Adipocyte (in vitro differentiated cells): ENCODE measurements around the gene DPP6.

Source experiments
- DNase-seq: peaks from one replicate; pipeline ENCODE4 v3.0.0-alpha.2; 2015; ENCODE audit warnings: low read depth
- H3K27me3 ChIP-seq: replicated peaks from 2 replicates; pipeline ENCODE4 v1.7.0; 2013; ENCODE audit warnings: mild to moderate bottlenecking, low read length, moderate library complexity; ENCODE audit not compliant: control insufficient read depth, insufficient read depth
- H3K36me3 ChIP-seq: 2 replicates; pipeline ENCODE4 v1.7.0; 2013; ENCODE audit warnings: low read length, mild to moderate bottlenecking, moderate library complexity; ENCODE audit not compliant: control insufficient read depth, insufficient read depth, severe bottlenecking
- H3K4me1 ChIP-seq: 2 replicates; pipeline ENCODE4 v1.7.0; 2013; ENCODE audit warnings: mild to moderate bottlenecking, low read length, moderate library complexity; ENCODE audit not compliant: control insufficient read depth, insufficient read depth
- H3K4me3 ChIP-seq: 2 replicates; pipeline ENCODE4 v1.7.0; 2013; ENCODE audit warnings: mild to moderate bottlenecking, low read length, moderate library complexity
- H3K9ac ChIP-seq: 2 replicates; pipeline ENCODE4 v1.7.0; 2013; ENCODE audit warnings: mild to moderate bottlenecking, low read length, moderate library complexity
- H3K9me3 ChIP-seq: 2 replicates; pipeline ENCODE4 v1.7.0; 2013; ENCODE audit warnings: mild to moderate bottlenecking, low read length, moderate library complexity; ENCODE audit not compliant: control insufficient read depth

Gene DPP6

GRCh38 chr7:154571772-154572171 lies 519.6 kb downstream of the DPP6 start:
- no peak for DNase-seq
- H3K4me3 ChIP-seq, result no peak overlapping the region
- no peaks in the 10 kb centered on the region for H3K36me3 ChIP-seq
- no peaks in the 10 kb centered on the region for H3K9me3 ChIP-seq
- H3K27me3 ChIP-seq, result no peaks in the 10 kb centered on the region
- no peaks in the 10 kb centered on the region for H3K4me1 ChIP-seq
- H3K9ac ChIP-seq, result no peak overlapping the region

- Histone ChIP-seq H3K9me3 (no peaks in the 10 kb centered on the region), H3K27me3 (no peaks in the 10 kb centered on the region), H3K36me3 (no peaks in the 10 kb centered on the region), H3K4me3 (no peak overlapping the region), H3K9ac (no peak overlapping the region), H3K4me1 (no peaks in the 10 kb centered on the region)
- DNase-seq, result no peak
Observed at GRCh38 chr7:154574235-154574634, 522.0 kb downstream of the DPP6 start.

GRCh38 chr7:154575497-154575896 lies 523.3 kb downstream of the DPP6 start:
- no peaks in the 10 kb centered on the region for H3K27me3 ChIP-seq
- no peaks in the 10 kb centered on the region for H3K4me1 ChIP-seq
- no peaks in the 10 kb centered on the region for H3K9me3 ChIP-seq
- no peak overlapping the region for H3K9ac ChIP-seq
- H3K4me3 ChIP-seq, result no peak overlapping the region
- H3K36me3 ChIP-seq, result no peaks in the 10 kb centered on the region
- DNase-seq, result no peak

GRCh38 chr7:154576604-154577003 lies 524.4 kb downstream of the DPP6 start:
- no peak for DNase-seq
- no peaks in the 10 kb centered on the region for H3K4me1 ChIP-seq
- H3K9ac ChIP-seq, result no peak overlapping the region
- H3K4me3 ChIP-seq, result no peak overlapping the region
- no peaks in the 10 kb centered on the region for H3K36me3 ChIP-seq
- H3K9me3 ChIP-seq, result no peaks in the 10 kb centered on the region
- H3K27me3 ChIP-seq, result no peaks in the 10 kb centered on the region

GRCh38 chr7:154577141-154577873 lies 525.1 kb downstream of the DPP6 start:
- DNase-seq, result no peak
- Histone ChIP-seq H3K9ac (no peak overlapping the region), H3K9me3 (no peaks in the 10 kb centered on the region), H3K4me3 (no peak overlapping the region), H3K4me1 (no peaks in the 10 kb centered on the region), H3K27me3 (no peaks in the 10 kb centered on the region), H3K36me3 (no peaks in the 10 kb centered on the region)

GRCh38 chr7:154578336-154578735 lies 526.1 kb downstream of the DPP6 start:
- no peak for DNase-seq

GRCh38 chr7:154579711-154580110 lies 527.5 kb downstream of the DPP6 start:
- Histone ChIP-seq H3K36me3 (no peaks in the 10 kb centered on the region), H3K27me3 (no peaks in the 10 kb centered on the region), H3K9ac (no peak overlapping the region), H3K4me1 (no peaks in the 10 kb centered on the region), H3K9me3 (no peaks in the 10 kb centered on the region), H3K4me3 (no peak overlapping the region)
- no peak for DNase-seq

More at GRCh38 chr7:154578336-154578735, 526.1 kb downstream of the DPP6 start:
- Histone ChIP-seq H3K4me3 (no peak overlapping the region), H3K36me3 (no peaks in the 10 kb centered on the region), H3K27me3 (no peaks in the 10 kb centered on the region), H3K4me1 (no peaks in the 10 kb centered on the region), H3K9ac (no peak overlapping the region), H3K9me3 (no peaks in the 10 kb centered on the region)

GRCh38 chr7:154581251-154581890 lies 529.2 kb downstream of the DPP6 start:
- Histone ChIP-seq H3K4me1 (no peaks in the 10 kb centered on the region), H3K27me3 (no peaks in the 10 kb centered on the region), H3K36me3 (no peaks in the 10 kb centered on the region), H3K4me3 (no peak overlapping the region), H3K9ac (no peak overlapping the region), H3K9me3 (no peaks in the 10 kb centered on the region)
- DNase-seq, result no peak

GRCh38 chr7:154583454-154583853 lies 531.3 kb downstream of the DPP6 start:
- H3K4me3 ChIP-seq, result no peak overlapping the region
- DNase-seq, result no peak
- no peaks in the 10 kb centered on the region for H3K4me1 ChIP-seq
- no peaks in the 10 kb centered on the region for H3K9me3 ChIP-seq
- no peaks in the 10 kb centered on the region for H3K27me3 ChIP-seq
- H3K9ac ChIP-seq, result no peak overlapping the region
- H3K36me3 ChIP-seq, result no peaks in the 10 kb centered on the region

GRCh38 chr7:154584352-154585252 lies 532.4 kb downstream of the DPP6 start:
- H3K9me3 ChIP-seq, result no peaks in the 10 kb centered on the region
- no peaks in the 10 kb centered on the region for H3K36me3 ChIP-seq
- H3K4me3 ChIP-seq, result no peak overlapping the region
- H3K4me1 ChIP-seq, result no peaks in the 10 kb centered on the region
- H3K27me3 ChIP-seq, result no peaks in the 10 kb centered on the region
- no peak for DNase-seq
- no peak overlapping the region for H3K9ac ChIP-seq

GRCh38 chr7:154587792-154588191 lies 535.6 kb downstream of the DPP6 start:
- no peak for DNase-seq
- Histone ChIP-seq H3K9ac (no peak overlapping the region), H3K27me3 (no peaks in the 10 kb centered on the region), H3K4me1 (no peaks in the 10 kb centered on the region), H3K9me3 (no peaks in the 10 kb centered on the region), H3K36me3 (no peaks in the 10 kb centered on the region), H3K4me3 (no peak overlapping the region)
